ENCODE data around the gene DCST1.

DCST1 gene

GRCh38 chr1:155009221-155009711 is 24.4 kb upstream of the DCST1 start:
- no peaks in the 10 kb centered on the region for H3K27me3 ChIP-seq (replicated peaks in 2 of 5; ENCODE audit: control insufficient read depth in 4 of 5, insufficient read depth in 5 of 5, low read length in 4 of 5)
- POLR2A ChIA-PET = no interaction called here
- H3K4me3 ChIP-seq (ENCODE audit: control insufficient read depth in 1 of 7, extremely low read depth in 1 of 7, insufficient read depth in 4 of 7, low read depth in 2 of 7, low read length in 6 of 7) = no peak overlapping the region
- peaks cover 9 to 97% (median 87%) of the 10 kb centered on the region in 4 experiments for H3K4me1 ChIP-seq (ENCODE audit: control extremely low read depth in 1 of 4, control insufficient read depth in 4 of 4, insufficient read depth in 4 of 4, low read length in 3 of 4)
- CTCF ChIA-PET = interaction anchor here (1.3 to 4.2 kb wide), 3 partner anchors 8 to 42 kb away, joined by 4 to 33 read pairs (median 15); partner anchors contain the start of gene ADAM15
- H3K36me3 ChIP-seq (ENCODE audit: control insufficient read depth in 4 of 4, insufficient read depth in 4 of 4, low read length in 3 of 4) = peaks cover 0 to 3% (median 0%) of the 10 kb centered on the region in 4 experiments
- no peak overlapping the region for H3K27ac ChIP-seq (ENCODE audit: insufficient read depth in 1 of 2, low read depth in 1 of 2, low read length in 2 of 2, poor library complexity in 1 of 2, severe bottlenecking in 2 of 2)
- no peak for DNase-seq
- no peaks in the 10 kb centered on the region for H3K9me3 ChIP-seq (ENCODE audit: control extremely low read depth in 1 of 5, control insufficient read depth in 4 of 5, insufficient read depth in 2 of 5, low read depth in 1 of 5, low read length in 4 of 5)
- WGBS (ENCODE audit: insufficient coverage) = 97% methylated on average over 9 of the region's 12 CpGs

DNA sequence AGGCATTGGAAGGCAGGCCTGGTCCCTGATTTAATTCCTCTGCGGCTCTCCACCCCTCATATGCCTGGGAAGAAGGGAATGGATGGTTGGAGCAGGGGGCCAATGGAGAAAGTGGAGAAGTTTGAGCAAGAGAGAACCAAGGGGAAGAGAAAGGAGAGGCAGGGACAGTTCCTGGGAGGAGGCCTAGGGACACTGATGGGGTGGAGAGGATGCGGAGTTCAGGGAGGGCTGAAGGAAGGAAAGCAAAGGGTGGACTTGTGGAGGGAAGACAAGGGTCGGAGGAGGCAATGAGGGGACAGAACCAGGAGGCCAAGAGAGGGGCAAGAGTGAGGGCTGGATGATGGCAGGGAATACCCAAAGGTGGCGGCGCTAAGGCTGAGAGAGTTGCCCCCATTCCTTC is 23.9 kb upstream of the DCST1 start:
- Histone ChIP-seq H3K27ac (ENCODE audit: insufficient read depth in 1 of 2, low read depth in 1 of 2, low read length in 2 of 2, poor library complexity in 1 of 2, severe bottlenecking in 2 of 2) (no peak overlapping the region), H3K27me3 (replicated peaks in 2 of 5; ENCODE audit: control insufficient read depth in 4 of 5, insufficient read depth in 5 of 5, low read length in 4 of 5) (no peaks in the 10 kb centered on the region), H3K36me3 (ENCODE audit: control insufficient read depth in 4 of 4, insufficient read depth in 4 of 4, low read length in 3 of 4) (peaks cover 0 to 7% (median 0%) of the 10 kb centered on the region in 4 experiments), H3K9me3 (ENCODE audit: control extremely low read depth in 1 of 5, control insufficient read depth in 4 of 5, insufficient read depth in 2 of 5, low read depth in 1 of 5, low read length in 4 of 5) (no peaks in the 10 kb centered on the region), H3K4me3 (ENCODE audit: control insufficient read depth in 1 of 7, extremely low read depth in 1 of 7, insufficient read depth in 4 of 7, low read depth in 2 of 7, low read length in 6 of 7) (peak overlapping the region in 1 of 7 experiments; percentile 30), H3K4me1 (ENCODE audit: control extremely low read depth in 1 of 4, control insufficient read depth in 4 of 4, insufficient read depth in 4 of 4, low read length in 3 of 4) (peaks cover 5 to 95% (median 87%) of the 10 kb centered on the region in 4 experiments)
- ChIA-PET POLR2A (no interaction called here), CTCF (interaction anchor here (1.2 to 4.2 kb wide), 3 partner anchors 7 to 21 kb away, joined by 4 to 33 read pairs (median 15); no protein-coding TSS in a partner anchor)
- 100% methylated on average over 4 of the region's 5 CpGs for WGBS (ENCODE audit: insufficient coverage)
- DNase-seq = no peak

GRCh38 chr1:155010211-155010918 is 23.3 kb upstream of the DCST1 start:
- H3K4me1 ChIP-seq (ENCODE audit: control extremely low read depth in 1 of 4, control insufficient read depth in 4 of 4, insufficient read depth in 4 of 4, low read length in 3 of 4) = peaks cover 3 to 92% (median 81%) of the 10 kb centered on the region in 4 experiments
- DNase-seq = no peak
- 20% methylated on average over 2 of the region's 11 CpGs for WGBS (ENCODE audit: insufficient coverage)
- no peak overlapping the region for H3K27ac ChIP-seq (ENCODE audit: insufficient read depth in 1 of 2, low read depth in 1 of 2, low read length in 2 of 2, poor library complexity in 1 of 2, severe bottlenecking in 2 of 2)
- peak overlapping the region in 3 of 7 experiments; percentile 13 to 30 (median 19) for H3K4me3 ChIP-seq (ENCODE audit: control insufficient read depth in 1 of 7, extremely low read depth in 1 of 7, insufficient read depth in 4 of 7, low read depth in 2 of 7, low read length in 6 of 7)
- ChIA-PET POLR2A (no interaction called here), CTCF (interaction anchor here (0.6 to 1.2 kb wide), 3 partner anchors 10 to 22 kb away, joined by 3 to 4 read pairs (median 4); no protein-coding TSS in a partner anchor)
- no peaks in the 10 kb centered on the region for H3K27me3 ChIP-seq (replicated peaks in 2 of 5; ENCODE audit: control insufficient read depth in 4 of 5, insufficient read depth in 5 of 5, low read length in 4 of 5)
- H3K36me3 ChIP-seq (ENCODE audit: control insufficient read depth in 4 of 4, insufficient read depth in 4 of 4, low read length in 3 of 4) = peaks cover 0 to 13% (median 1%) of the 10 kb centered on the region in 4 experiments
- no peaks in the 10 kb centered on the region for H3K9me3 ChIP-seq (ENCODE audit: control extremely low read depth in 1 of 5, control insufficient read depth in 4 of 5, insufficient read depth in 2 of 5, low read depth in 1 of 5, low read length in 4 of 5)

- POLR2A ChIA-PET = no interaction called here
- H3K9me3 ChIP-seq (ENCODE audit: control extremely low read depth in 1 of 5, control insufficient read depth in 4 of 5, insufficient read depth in 2 of 5, low read depth in 1 of 5, low read length in 4 of 5) = no peaks in the 10 kb centered on the region
- no peak overlapping the region for H3K27ac ChIP-seq (ENCODE audit: insufficient read depth in 1 of 2, low read depth in 1 of 2, low read length in 2 of 2, poor library complexity in 1 of 2, severe bottlenecking in 2 of 2)
- H3K27me3 ChIP-seq (replicated peaks in 2 of 5; ENCODE audit: control insufficient read depth in 4 of 5, insufficient read depth in 5 of 5, low read length in 4 of 5) = no peaks in the 10 kb centered on the region
- peaks cover 3 to 91% (median 79%) of the 10 kb centered on the region in 4 experiments for H3K4me1 ChIP-seq (ENCODE audit: control extremely low read depth in 1 of 4, control insufficient read depth in 4 of 4, insufficient read depth in 4 of 4, low read length in 3 of 4)
- WGBS (ENCODE audit: insufficient coverage) = 93% methylated on average over 5 of the region's 5 CpGs
- H3K4me3 ChIP-seq (ENCODE audit: control insufficient read depth in 1 of 7, extremely low read depth in 1 of 7, insufficient read depth in 4 of 7, low read depth in 2 of 7, low read length in 6 of 7) = no peak overlapping the region
- peaks cover 0 to 19% (median 2%) of the 10 kb centered on the region in 4 experiments for H3K36me3 ChIP-seq (ENCODE audit: control insufficient read depth in 4 of 4, insufficient read depth in 4 of 4, low read length in 3 of 4)
- DNase-seq = no peak
- CTCF ChIA-PET = interaction anchor here (0.6 to 12.4 kb wide), 5 partner anchors 10 to 48 kb away, joined by 3 to 233 read pairs (median 3); partner anchors contain the start of genes LENEP and ZBTB7B
Observed at GRCh38 chr1:155011004-155011416, 22.6 kb upstream of the DCST1 start.

GRCh38 chr1:155011437-155012025 is 22.1 kb upstream of the DCST1 start:
- no peak for DNase-seq
- Histone ChIP-seq H3K9me3 (ENCODE audit: control extremely low read depth in 1 of 5, control insufficient read depth in 4 of 5, insufficient read depth in 2 of 5, low read depth in 1 of 5, low read length in 4 of 5) (no peaks in the 10 kb centered on the region), H3K4me1 (ENCODE audit: control extremely low read depth in 1 of 4, control insufficient read depth in 4 of 4, insufficient read depth in 4 of 4, low read length in 3 of 4) (peaks cover 3 to 91% (median 79%) of the 10 kb centered on the region in 4 experiments), H3K4me3 (ENCODE audit: control insufficient read depth in 1 of 7, extremely low read depth in 1 of 7, insufficient read depth in 4 of 7, low read depth in 2 of 7, low read length in 6 of 7) (no peak overlapping the region), H3K27me3 (replicated peaks in 2 of 5; ENCODE audit: control insufficient read depth in 4 of 5, insufficient read depth in 5 of 5, low read length in 4 of 5) (no peaks in the 10 kb centered on the region), H3K36me3 (ENCODE audit: control insufficient read depth in 4 of 4, insufficient read depth in 4 of 4, low read length in 3 of 4) (peaks cover 0 to 25% (median 2%) of the 10 kb centered on the region in 4 experiments), H3K27ac (ENCODE audit: insufficient read depth in 1 of 2, low read depth in 1 of 2, low read length in 2 of 2, poor library complexity in 1 of 2, severe bottlenecking in 2 of 2) (no peak overlapping the region)
- WGBS (ENCODE audit: insufficient coverage) = no CpG with 5 or more reads among the region's 6 CpGs
- CTCF ChIA-PET = interaction anchor here (0.8 to 12.4 kb wide), 4 partner anchors 11 to 48 kb away, joined by 3 to 233 read pairs (median 3); partner anchors contain the start of genes LENEP and ZBTB7B
- POLR2A ChIA-PET = interaction anchor here (0.6 to 1.6 kb wide), 2 partner anchors 8 to 12 kb away, joined by 3 to 4 read pairs; partner anchors contain the start of gene ZBTB7B

DNA sequence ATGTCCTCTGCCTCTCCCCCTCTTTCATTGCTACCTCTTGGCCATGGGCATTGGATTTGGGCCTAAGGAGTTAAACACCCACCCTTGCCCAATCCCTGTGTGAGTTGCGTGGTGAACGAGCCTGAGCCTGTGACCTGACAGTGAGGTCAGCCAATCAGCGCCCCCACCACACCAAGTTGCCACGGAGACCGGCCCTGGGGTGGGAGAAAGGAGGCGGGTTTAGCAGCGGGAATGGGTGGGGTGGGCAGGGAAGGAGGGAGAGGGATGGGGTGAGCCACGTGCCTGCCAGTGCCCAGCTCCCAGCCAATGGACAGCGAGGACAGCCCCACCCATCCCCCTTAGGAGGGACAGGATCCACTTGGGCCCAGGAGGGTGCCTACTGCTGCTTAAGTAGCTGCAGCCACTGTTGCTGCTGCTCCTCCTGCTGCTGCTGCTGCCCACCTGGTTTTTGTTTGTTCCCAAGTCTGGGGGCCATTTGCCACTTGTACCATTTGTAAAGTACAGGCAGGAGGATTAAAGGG is 21.5 kb upstream of the DCST1 start:
- Histone ChIP-seq H3K9me3 (ENCODE audit: control extremely low read depth in 1 of 5, control insufficient read depth in 4 of 5, insufficient read depth in 2 of 5, low read depth in 1 of 5, low read length in 4 of 5) (no peaks in the 10 kb centered on the region), H3K4me3 (ENCODE audit: control insufficient read depth in 1 of 7, extremely low read depth in 1 of 7, insufficient read depth in 4 of 7, low read depth in 2 of 7, low read length in 6 of 7) (peak overlapping the region in 1 of 7 experiments; percentile 7), H3K27me3 (replicated peaks in 2 of 5; ENCODE audit: control insufficient read depth in 4 of 5, insufficient read depth in 5 of 5, low read length in 4 of 5) (no peaks in the 10 kb centered on the region), H3K4me1 (ENCODE audit: control extremely low read depth in 1 of 4, control insufficient read depth in 4 of 4, insufficient read depth in 4 of 4, low read length in 3 of 4) (peaks cover 3 to 91% (median 79%) of the 10 kb centered on the region in 4 experiments), H3K36me3 (ENCODE audit: control insufficient read depth in 4 of 4, insufficient read depth in 4 of 4, low read length in 3 of 4) (peaks cover 0 to 26% (median 2%) of the 10 kb centered on the region in 4 experiments), H3K27ac (ENCODE audit: insufficient read depth in 1 of 2, low read depth in 1 of 2, low read length in 2 of 2, poor library complexity in 1 of 2, severe bottlenecking in 2 of 2) (no peak overlapping the region)
- DNase-seq = peak in 1 of 3 donors; percentile 39
- POLR2A ChIA-PET = interaction anchor here (0.6 to 1.6 kb wide), 2 partner anchors 9 to 12 kb away, joined by 3 to 4 read pairs; partner anchors contain the start of gene ZBTB7B
- 21% methylated on average over 3 of the region's 9 CpGs for WGBS (ENCODE audit: insufficient coverage)
- CTCF ChIA-PET = interaction anchor here (0.8 to 12.4 kb wide), 6 partner anchors 10 to 49 kb away, joined by 3 to 233 read pairs (median 3); partner anchors contain the start of genes LENEP and ZBTB7B
